H9 (cell line): ENCODE data around the gene ABCC2. TPM values are rescaled to one million over a fixed set of nuclear protein-coding genes. Genes with fewer than 3 reads are reported as not detected.

Experiments used
- DNase-seq: peaks from one replicate; pipeline ENCODE4 v3.0.0-alpha.2; 2017
- H2AFZ ChIP-seq: one replicate; pipeline ENCODE4 v1.6.1; 2013; ENCODE audit warnings: mild to moderate bottlenecking, low read length, control low read depth, moderate library complexity
- H2AK5ac ChIP-seq: 2 replicates; pipeline ENCODE4 v1.6.1; 2013; ENCODE audit warnings: low read length, control low read depth, mixed read lengths; ENCODE audit not compliant: insufficient read length
- H2BK120ac ChIP-seq: one replicate; pipeline ENCODE4 v1.6.1; 2013; ENCODE audit warnings: low read depth, mild to moderate bottlenecking, low read length, control low read depth, inconsistent platforms; ENCODE audit not compliant: poor library complexity, severe bottlenecking
- H2BK12ac ChIP-seq: 2 replicates; pipeline ENCODE4 v1.6.1; 2013; ENCODE audit warnings: low read length, control low read depth, mixed read lengths, low read depth; ENCODE audit not compliant: insufficient read length
- H2BK15ac ChIP-seq: 2 replicates; pipeline ENCODE4 v1.6.1; 2013; ENCODE audit warnings: low read depth, low read length, control low read depth
- H2BK20ac ChIP-seq: one replicate; pipeline ENCODE4 v1.6.1; 2013; ENCODE audit warnings: low read depth, mild to moderate bottlenecking, low read length, control low read depth, inconsistent platforms; ENCODE audit not compliant: poor library complexity, severe bottlenecking
- H2BK5ac ChIP-seq: 2 replicates; pipeline ENCODE4 v1.6.1; 2013; ENCODE audit warnings: low read length, control low read depth, mixed read lengths; ENCODE audit not compliant: insufficient read length
- H3K14ac ChIP-seq: 2 replicates; pipeline ENCODE4 v1.6.1; 2013; ENCODE audit warnings: low read length, control low read depth; ENCODE audit not compliant: insufficient read depth
- H3K18ac ChIP-seq: 2 replicates; pipeline ENCODE4 v1.6.1; 2013; ENCODE audit warnings: low read depth, mild to moderate bottlenecking, mixed read lengths, low read length, control low read depth; ENCODE audit not compliant: insufficient read length
- H3K23ac ChIP-seq: 2 replicates; pipeline ENCODE4 v1.6.1; 2013; ENCODE audit warnings: low read length, control low read depth, mixed read lengths, low read depth; ENCODE audit not compliant: insufficient read length
- H3K23me2 ChIP-seq: 2 replicates; pipeline ENCODE4 v1.6.1; 2013; ENCODE audit warnings: low read depth, mild to moderate bottlenecking, mixed read lengths, low read length, control low read depth; ENCODE audit not compliant: insufficient read length, poor library complexity, severe bottlenecking
- H3K27ac ChIP-seq: 2 replicates; pipeline ENCODE4 v1.5.1; 2013; ENCODE audit warnings: low read length, control low read depth, mixed read lengths, low read depth; ENCODE audit not compliant: insufficient read length
- H3K27me3 ChIP-seq: 2 replicates; pipeline ENCODE4 v1.6.1; 2013; ENCODE audit warnings: low read length, control low read depth, inconsistent platforms; ENCODE audit not compliant: insufficient read depth
- H3K4ac ChIP-seq: 2 replicates; pipeline ENCODE4 v1.6.1; 2013; ENCODE audit warnings: low read depth, mild to moderate bottlenecking, control low read depth, inconsistent platforms, low read length, moderate library complexity
- H3K4me1 ChIP-seq: 2 replicates; pipeline ENCODE4 v1.6.1; 2013; ENCODE audit warnings: low read length, control low read depth, inconsistent platforms; ENCODE audit not compliant: insufficient read depth
- H3K4me2 ChIP-seq: 2 replicates; pipeline ENCODE4 v1.6.1; 2013; ENCODE audit warnings: low read length, control low read depth, mixed read lengths; ENCODE audit not compliant: insufficient read length, insufficient read depth
- H3K56ac ChIP-seq: 2 replicates; pipeline ENCODE4 v1.6.1; 2013; ENCODE audit warnings: low read depth, mild to moderate bottlenecking, mixed read lengths, low read length, control low read depth; ENCODE audit not compliant: insufficient read length
- H3K79me1 ChIP-seq: 2 replicates; pipeline ENCODE4 v1.6.1; 2013; ENCODE audit warnings: low read depth, mild to moderate bottlenecking, moderate library complexity, low read length, control low read depth, inconsistent platforms; ENCODE audit not compliant: insufficient read depth, poor library complexity, severe bottlenecking
- H3K79me2 ChIP-seq: 2 replicates; pipeline ENCODE4 v1.6.1; 2013; ENCODE audit warnings: low read length, control low read depth, inconsistent platforms; ENCODE audit not compliant: insufficient read depth
- H3K9ac ChIP-seq: 2 replicates; pipeline ENCODE4 v1.6.1; 2013; ENCODE audit warnings: low read length, control low read depth, mixed read lengths; ENCODE audit not compliant: insufficient read length; ENCODE audit errors: extremely low read depth
- H3K9me3 ChIP-seq: one replicate; pipeline ENCODE4 v1.6.1; 2013; ENCODE audit warnings: low read depth, low read length, inconsistent platforms; ENCODE audit not compliant: control insufficient read depth
- H3T11ph ChIP-seq: one replicate; pipeline ENCODE4 v1.6.1; 2013; ENCODE audit warnings: mild to moderate bottlenecking, low read length, control low read depth, inconsistent platforms
- H4K20me1 ChIP-seq: one replicate; pipeline ENCODE4 v1.6.1; 2013; ENCODE audit not compliant: control insufficient read depth, insufficient read length, insufficient read depth
- H4K5ac ChIP-seq: 2 replicates; pipeline ENCODE4 v1.6.1; 2013; ENCODE audit warnings: low read depth, mild to moderate bottlenecking, mixed read lengths, low read length, control low read depth; ENCODE audit not compliant: insufficient read length
- H4K8ac ChIP-seq: replicated peaks from 2 replicates; pipeline ENCODE4 v1.6.1; 2013; ENCODE audit warnings: low read length, control low read depth, mixed read lengths, low read depth; ENCODE audit not compliant: insufficient read length
- H4K91ac ChIP-seq: 2 replicates; pipeline ENCODE4 v1.6.1; 2013; ENCODE audit warnings: low read depth, mild to moderate bottlenecking, moderate library complexity, mixed read lengths, low read length, control low read depth; ENCODE audit not compliant: insufficient read length
- H3K27ac Mint-ChIP-seq, 3 experiments: 2 replicates in 2 of 3; 3 replicates in 1 of 3; pipeline ENCODE4 v1.8.0; 2020 to 2021; ENCODE audit warnings: mixed read lengths in 3 of 3, mild to moderate bottlenecking in 1 of 3, moderate library complexity in 1 of 3
- H3K27me3 Mint-ChIP-seq: 2 replicates; pipeline ENCODE4 v1.8.0; 2021; ENCODE audit warnings: low read depth, mild to moderate bottlenecking, moderate library complexity, mixed read lengths
- H3K36me3 Mint-ChIP-seq, 3 experiments: 2 replicates in 2 of 3; 3 replicates in 1 of 3; pipeline ENCODE4 v1.8.0; 2020 to 2021; ENCODE audit warnings: low read depth in 3 of 3, mixed read lengths in 3 of 3; ENCODE audit not compliant: insufficient read depth in 1 of 3
- H3K4me1 Mint-ChIP-seq, 2 experiments: 2 replicates each; pipeline ENCODE4 v1.8.0; 2020; ENCODE audit warnings: mixed read lengths in 2 of 2
- H3K4me3 Mint-ChIP-seq, 2 experiments: 2 replicates in 1 of 2; 3 replicates in 1 of 2; pipeline ENCODE4 v1.8.0; 2020 to 2021; ENCODE audit warnings: mild to moderate bottlenecking in 2 of 2, mixed read lengths in 2 of 2, moderate library complexity in 1 of 2
- H3K9me3 Mint-ChIP-seq, 2 experiments: 2 replicates in 1 of 2; 3 replicates in 1 of 2; pipeline ENCODE4 v1.8.0; 2020; ENCODE audit warnings: mild to moderate bottlenecking in 2 of 2, mixed read lengths in 2 of 2, moderate library complexity in 1 of 2
- WGBS: extraction: QIAGEN DNeasy Blood & Tissue Kit; methylation state at CpG from one replicate; pipeline ENCODE4 v1.1.7; 2013; ENCODE audit warnings: missing lambda C conversion rate, low lambda C conversion rate, mixed read lengths; ENCODE audit not compliant: insufficient read length; ENCODE audit errors: extremely low coverage; 5-methylcytosine and 5-hydroxymethylcytosine counted together
- total RNA-seq: library from RNA; stranded (reverse); gene quantifications from 2 replicates; pipeline ENCODE4 v1.2.1, GENCODE V29; 2021
- TF ChIP-seq, protein P1 (sequence below): fragments of 200-600 bp; sonication (generic); conservative IDR thresholded peaks from 3 replicates; pipeline ENCODE4 v1.8.0; 2021; ENCODE audit warnings: antibody characterized with exemption, mild to moderate bottlenecking

Gene ABCC2
- total RNA-seq, 1 experiment from 2014 or later = 0.68 TPM

DNA sequence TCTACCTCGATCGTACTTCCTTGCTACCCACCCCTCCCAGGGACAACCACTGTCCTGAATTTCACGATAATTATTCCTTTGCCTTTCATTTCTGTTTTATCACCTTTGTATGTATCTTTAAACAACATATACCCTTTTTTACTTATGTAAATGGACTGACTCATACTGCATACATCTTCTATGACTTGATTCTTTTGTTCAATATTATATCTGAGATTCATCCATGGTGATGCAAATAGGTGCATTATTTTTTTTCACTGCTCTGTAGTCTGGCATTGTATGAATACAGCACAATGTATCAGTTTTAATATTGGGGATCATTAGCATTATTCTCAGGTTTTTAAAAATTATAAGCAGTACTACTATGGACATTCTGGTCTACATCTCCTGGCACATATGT, 69.4 kb downstream of the ABCC2 start:
- H3K36me3 Mint-ChIP-seq = no peaks in the 10 kb centered on the region
- Histone ChIP-seq H3K4me2 (no peak overlapping the region), H4K20me1 (no peaks in the 10 kb centered on the region), H2BK15ac (no peak overlapping the region), H4K5ac (no peak overlapping the region), H3K9ac (no peak overlapping the region), H2AK5ac (no peak overlapping the region), H3K79me2 (no peaks in the 10 kb centered on the region), H4K8ac (no peak overlapping the region), H3K23ac (no peak overlapping the region), H4K91ac (no peak overlapping the region), H3K9me3 (no peaks in the 10 kb centered on the region), H2BK5ac (no peak overlapping the region), H3K14ac (no peak overlapping the region), H3K23me2 (no peaks in the 10 kb centered on the region), H3K4ac (no peak overlapping the region), H3K56ac (no peak overlapping the region), H3K4me1 (peaks cover 13% of the 10 kb centered on the region), H3K27me3 (no peaks in the 10 kb centered on the region; the same call in 1 of the 2 replicates), H3K79me1 (no peaks in the 10 kb centered on the region), H3T11ph (no peak overlapping the region), H2BK12ac (no peak overlapping the region), H3K27ac (no peak overlapping the region), H2BK120ac (no peak overlapping the region), H2BK20ac (no peak overlapping the region), H2AFZ (no peak overlapping the region), H3K18ac (no peak overlapping the region)
- H3K9me3 Mint-ChIP-seq = no peaks in the 10 kb centered on the region
- peaks cover 48 to 52% of the 10 kb centered on the region in 2 experiments for H3K4me1 Mint-ChIP-seq
- no CpG with 5 or more reads among the region's 3 CpGs for WGBS
- no peak for DNase-seq
- no peak overlapping the region for H3K27ac Mint-ChIP-seq
- peaks cover 1% of the 10 kb centered on the region; the same call in 1 of the 2 replicates for H3K27me3 Mint-ChIP-seq
- TF ChIP-seq, protein P1, sequence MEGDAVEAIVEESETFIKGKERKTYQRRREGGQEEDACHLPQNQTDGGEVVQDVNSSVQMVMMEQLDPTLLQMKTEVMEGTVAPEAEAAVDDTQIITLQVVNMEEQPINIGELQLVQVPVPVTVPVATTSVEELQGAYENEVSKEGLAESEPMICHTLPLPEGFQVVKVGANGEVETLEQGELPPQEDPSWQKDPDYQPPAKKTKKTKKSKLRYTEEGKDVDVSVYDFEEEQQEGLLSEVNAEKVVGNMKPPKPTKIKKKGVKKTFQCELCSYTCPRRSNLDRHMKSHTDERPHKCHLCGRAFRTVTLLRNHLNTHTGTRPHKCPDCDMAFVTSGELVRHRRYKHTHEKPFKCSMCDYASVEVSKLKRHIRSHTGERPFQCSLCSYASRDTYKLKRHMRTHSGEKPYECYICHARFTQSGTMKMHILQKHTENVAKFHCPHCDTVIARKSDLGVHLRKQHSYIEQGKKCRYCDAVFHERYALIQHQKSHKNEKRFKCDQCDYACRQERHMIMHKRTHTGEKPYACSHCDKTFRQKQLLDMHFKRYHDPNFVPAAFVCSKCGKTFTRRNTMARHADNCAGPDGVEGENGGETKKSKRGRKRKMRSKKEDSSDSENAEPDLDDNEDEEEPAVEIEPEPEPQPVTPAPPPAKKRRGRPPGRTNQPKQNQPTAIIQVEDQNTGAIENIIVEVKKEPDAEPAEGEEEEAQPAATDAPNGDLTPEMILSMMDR = no peak
- H3K4me3 Mint-ChIP-seq = no peak overlapping the region
